NCI-H146 treated with DMSO at 0.1 percent for 48 hours (cell line): ENCODE results near the gene DCHS1.

Experiments
- DNase-seq: peaks from one replicate; lab custom pipeline; 2025; ENCODE audit not compliant: unreplicated experiment; lab: John Stamatoyannopoulos, UW

DCHS1 gene

GRCh38 chr11:6671991-6672390, 16.4 kb upstream of the DCHS1 start:
- DNase-seq = no peak

DNA sequence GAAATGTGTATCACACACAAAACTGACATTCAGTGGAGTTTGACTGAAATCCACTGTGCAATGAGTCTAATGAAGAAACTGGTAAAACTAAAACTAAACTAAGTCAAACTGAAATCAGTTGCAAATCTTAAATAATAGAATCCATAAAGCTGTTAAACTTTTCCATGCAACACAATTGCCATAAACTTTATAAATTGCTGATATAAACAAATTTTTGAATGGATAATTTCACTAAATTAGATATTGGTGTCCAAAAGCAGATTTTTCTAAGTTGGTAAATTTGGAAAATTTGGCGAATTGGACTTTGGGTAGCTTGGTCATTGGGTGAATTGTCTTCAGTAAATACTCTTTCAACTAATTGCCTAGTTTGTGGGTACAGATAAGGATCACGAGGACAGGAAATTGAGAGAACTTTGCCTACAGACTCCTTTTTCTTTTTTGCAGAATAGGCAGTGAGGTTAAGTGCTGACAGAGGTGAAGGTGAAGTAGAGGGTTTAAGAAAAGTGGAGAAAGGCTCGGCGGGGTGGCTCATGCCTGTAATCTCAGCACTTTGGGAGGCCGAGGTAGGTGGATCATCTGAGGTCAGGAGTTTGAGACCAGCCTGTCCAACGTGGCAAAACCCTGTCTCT, 14.7 kb upstream of the DCHS1 start:
- no peak for DNase-seq

GRCh38 chr11:6667733-6668374, 12.2 kb upstream of the DCHS1 start:
- no peak for DNase-seq

- no peak for DNase-seq
Measured at GRCh38 chr11:6666302-6667183, 10.9 kb upstream of the DCHS1 start.

DNA sequence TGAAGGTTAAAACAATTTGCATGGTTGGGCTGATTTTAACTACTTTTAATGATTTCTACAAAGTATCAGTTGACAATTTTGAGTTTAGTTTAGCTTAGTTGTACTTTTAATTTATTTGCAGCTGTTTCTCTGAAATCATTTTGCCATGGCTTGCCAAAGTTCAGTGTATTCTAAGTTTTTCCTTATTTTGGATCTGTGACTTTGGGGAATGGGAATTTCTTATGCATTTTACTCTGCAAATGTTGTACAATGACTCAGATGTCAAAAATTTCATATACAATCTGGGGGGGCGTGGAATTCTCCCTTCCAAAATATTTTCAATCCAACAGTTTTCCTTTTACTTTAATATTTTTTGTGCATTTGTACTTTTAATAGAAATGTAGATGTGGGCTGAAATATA, 8.9 kb upstream of the DCHS1 start:
- DNase-seq = no peak

DNA sequence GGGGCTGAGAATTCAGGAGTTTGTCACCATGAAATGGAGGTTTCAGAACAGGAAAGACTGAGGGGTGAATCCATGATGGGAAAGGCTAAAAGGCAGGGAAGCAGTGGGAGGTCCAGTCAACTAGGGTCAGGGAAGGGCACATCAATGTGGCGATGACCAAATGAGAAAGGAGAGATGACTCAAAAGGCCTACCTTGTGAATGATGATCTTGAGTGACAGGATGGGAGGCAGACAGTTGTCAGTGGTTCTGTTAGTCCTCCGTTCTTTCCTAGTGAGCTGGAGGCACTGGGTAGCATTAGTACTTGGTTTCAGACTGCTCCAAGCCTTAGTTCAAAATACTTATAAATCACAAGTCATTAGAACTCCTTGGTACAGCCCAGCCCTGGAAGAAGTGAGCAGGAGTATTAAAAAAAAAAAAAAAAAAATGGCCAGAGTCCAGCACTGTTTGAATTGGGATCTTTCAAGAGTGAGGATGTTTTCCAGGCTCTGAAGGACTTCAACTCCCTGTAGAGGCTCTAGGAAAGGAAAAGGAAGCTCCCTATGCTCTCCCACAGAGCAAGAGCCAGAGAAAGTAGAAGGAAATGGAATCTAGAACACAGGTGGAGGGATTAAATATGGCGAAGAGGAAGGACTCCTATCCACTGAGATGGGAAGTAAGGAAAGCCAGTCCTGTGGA, 8.3 kb upstream of the DCHS1 start:
- DNase-seq = no peak

GRCh38 chr11:6660712-6661111, 5.1 kb upstream of the DCHS1 start:
- DNase-seq = no peak

GRCh38 chr11:6658647-6659046, 3.0 kb upstream of the DCHS1 start:
- no peak for DNase-seq

- no peak for DNase-seq
Measured at GRCh38 chr11:6657346-6657745, 1.7 kb upstream of the DCHS1 start.

- no peak for DNase-seq
Measured at GRCh38 chr11:6656936-6657335, 1.3 kb upstream of the DCHS1 start.

- no peak for DNase-seq
Measured at GRCh38 chr11:6656584-6656915, 941 bp upstream of the DCHS1 start.

- DNase-seq = no peak
Measured at GRCh38 chr11:6655020-6655789, 404 bp downstream of the DCHS1 start.

- DNase-seq = no peak
Measured at GRCh38 chr11:6654281-6655019, 1.2 kb downstream of the DCHS1 start.

DNA sequence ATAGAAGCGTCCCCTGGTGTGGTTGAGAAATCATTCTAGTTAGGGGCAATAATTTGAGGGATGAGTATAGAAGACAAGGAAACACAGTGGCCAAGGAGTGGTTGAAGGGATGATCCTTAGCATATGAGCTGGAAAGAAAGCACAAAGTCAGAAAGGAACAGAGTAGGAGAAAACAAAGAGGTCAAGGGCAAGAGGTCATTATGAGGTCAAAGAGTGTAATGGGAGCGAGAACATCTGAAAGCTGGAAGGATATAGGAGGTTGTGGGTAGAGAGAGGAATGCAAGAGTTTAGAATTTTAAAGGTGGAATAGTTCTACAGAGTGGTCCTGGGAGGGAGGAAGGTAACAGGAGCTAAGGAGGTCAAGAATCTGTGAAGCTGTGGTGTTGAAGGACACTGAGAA, 2.0 kb downstream of the DCHS1 start:
- DNase-seq = no peak

DNA sequence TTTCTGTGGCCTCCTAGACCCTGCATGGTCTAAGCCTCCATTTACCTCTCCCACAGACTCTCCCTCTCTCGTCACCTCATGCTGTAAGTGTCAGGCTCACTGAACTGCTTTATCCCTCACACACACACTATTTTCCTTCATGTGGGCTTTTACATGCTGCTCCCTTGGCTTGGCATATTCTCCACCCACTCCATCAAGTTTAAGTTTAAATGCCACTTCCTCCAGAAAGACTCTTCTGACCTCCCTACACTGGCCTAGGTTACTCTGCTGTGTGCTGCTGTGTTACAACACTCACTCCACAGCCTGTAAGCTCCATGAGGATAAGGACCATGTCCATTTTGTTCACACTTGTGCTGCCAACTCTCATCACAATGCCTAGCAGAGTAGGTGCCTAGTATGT, 2.5 kb downstream of the DCHS1 start:
- no peak for DNase-seq

DNA sequence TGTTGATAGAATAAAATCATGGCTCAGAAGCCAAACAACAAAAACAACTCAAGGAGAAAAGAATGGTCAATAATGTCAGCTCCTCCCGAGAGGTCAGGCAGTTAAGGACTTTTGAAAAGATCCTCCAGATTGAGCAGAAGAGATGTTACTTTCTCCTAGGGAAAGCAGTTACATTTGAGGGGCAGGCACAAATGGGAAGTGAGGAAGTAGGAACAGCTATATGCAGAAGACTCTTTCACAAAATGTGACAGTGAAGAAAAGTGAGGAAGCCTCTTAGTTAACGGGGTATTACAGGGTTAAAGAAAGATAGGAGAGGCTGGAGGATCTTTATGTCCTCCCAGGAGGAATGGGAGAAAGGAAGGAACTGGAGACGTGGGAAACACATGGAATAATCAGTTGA, 3.4 kb downstream of the DCHS1 start:
- DNase-seq = no peak

DNA sequence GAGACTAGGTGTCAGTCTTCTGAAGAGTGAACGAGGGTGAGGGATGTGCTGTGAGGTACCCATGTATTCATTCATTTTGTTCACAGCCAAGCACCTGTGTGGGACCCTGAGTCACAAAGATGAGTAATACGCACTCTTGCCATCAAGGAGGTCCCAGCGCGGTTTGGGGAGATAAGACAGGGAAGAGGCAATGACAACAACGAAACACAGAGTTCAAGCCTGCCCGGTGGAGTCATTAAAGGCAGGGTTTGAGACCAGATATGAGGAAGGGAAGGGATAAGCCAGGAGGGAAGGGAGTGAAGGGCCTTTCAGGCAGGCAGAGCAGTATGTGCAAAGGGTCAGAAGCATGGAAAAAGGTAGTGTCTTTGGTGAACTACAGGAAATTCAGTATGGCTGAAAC, 4.6 kb downstream of the DCHS1 start:
- DNase-seq = no peak

GRCh38 chr11:6650104-6650503, 5.5 kb downstream of the DCHS1 start:
- no peak for DNase-seq

DNA sequence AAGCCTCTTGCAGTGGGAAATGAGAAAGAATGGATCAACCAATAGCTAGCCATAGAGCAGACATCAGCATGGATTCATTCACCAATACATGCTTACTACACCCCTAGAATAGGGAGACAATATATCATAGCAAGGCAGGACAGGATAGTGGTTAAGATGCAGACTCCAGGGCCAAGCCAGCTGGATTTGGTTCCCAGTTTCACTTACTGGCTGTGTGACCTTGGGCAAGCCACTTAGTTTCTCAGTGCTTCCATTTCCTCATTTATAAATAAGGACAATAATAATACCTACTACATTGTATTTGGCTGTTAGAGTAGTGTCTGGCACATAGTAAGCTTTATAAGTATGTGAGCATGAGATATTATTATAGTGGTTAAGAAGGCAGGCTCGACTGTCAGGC, 7.1 kb downstream of the DCHS1 start:
- no peak for DNase-seq

DNA sequence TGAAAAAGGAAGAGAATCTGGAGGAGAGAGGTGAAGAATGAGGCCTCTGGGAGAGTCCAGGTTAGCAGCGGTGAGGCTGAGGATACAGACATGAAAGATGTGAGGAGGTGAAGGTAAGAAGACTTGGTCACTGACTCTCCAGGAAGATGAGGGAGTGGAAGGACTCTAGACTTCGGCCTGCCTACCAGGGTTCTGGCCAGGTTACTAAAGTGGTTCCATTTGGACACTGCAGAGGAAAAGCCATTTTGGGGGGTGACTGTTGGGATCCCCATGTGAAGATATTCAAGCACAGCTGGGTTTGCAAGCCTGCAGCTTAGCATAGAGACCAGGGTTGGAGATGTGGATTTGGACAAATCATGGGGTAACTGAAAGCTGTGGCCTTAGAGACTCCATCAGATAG, 7.8 kb downstream of the DCHS1 start:
- DNase-seq = no peak
